Activated B cell treated with CpG ODN at 0.5 μM for 24 hours (primary cell): ENCODE data around the gene GTF3C1. TPM values are rescaled to one million over a fixed set of nuclear protein-coding genes. Genes with fewer than 3 reads are reported as not detected.

Experiments
- ATAC-seq: fragments of 200-7000 bp; cut with Tn5 transposase; one replicate; pipeline ENCODE4 v1.10.0; 2021; ENCODE audit warnings: low read depth, mild to moderate bottlenecking, moderate library complexity
- CTCF ChIA-PET: fragments of 350-600 bp; sonication (Branson Sonifier 250); formaldehyde crosslinking; loops from one replicate; lab custom pipeline; 2021; ENCODE audit warnings: antibody characterized with exemption; lab: Charles Lee
- POLR2A ChIA-PET: fragments of 350-600 bp; sonication (Branson Sonifier 250); formaldehyde crosslinking; loops from one replicate; lab custom pipeline; 2021; ENCODE audit warnings: antibody characterized with exemption; lab: Charles Lee
- DNase-seq: peaks from one replicate; pipeline ENCODE4 v3.0.0; 2022
- H3K27ac Mint-ChIP-seq: one replicate; pipeline ENCODE4 v1.8.0; 2020; ENCODE audit warnings: mixed read lengths
- H3K27me3 Mint-ChIP-seq: one replicate; pipeline ENCODE4 v1.8.0; 2021; ENCODE audit warnings: mixed read lengths
- H3K36me3 Mint-ChIP-seq: one replicate; pipeline ENCODE4 v1.8.0; 2021; ENCODE audit warnings: low read depth, mixed read lengths
- H3K4me1 Mint-ChIP-seq: one replicate; pipeline ENCODE4 v1.8.0; 2021; ENCODE audit warnings: mixed read lengths
- H3K4me3 Mint-ChIP-seq: one replicate; pipeline ENCODE4 v1.8.0; 2020; ENCODE audit warnings: mild to moderate bottlenecking, mixed read lengths
- H3K9me3 Mint-ChIP-seq: one replicate; pipeline ENCODE4 v1.8.0; 2020; ENCODE audit warnings: mixed read lengths
- intact Hi-C: fragments of 100-400 bp; cut with micrococcal nuclease; formaldehyde crosslinking; loops from one replicate; pipeline ENCODE4 v1.15.1; 2024
- total RNA-seq: library from RNA; stranded (reverse); gene quantifications from 2 replicates; pipeline ENCODE4 v1.2.3, GENCODE V29; 2022
- TF ChIP-seq, protein P1 (sequence below): fragments of 200-600 bp; IDR thresholded peaks from one replicate; pipeline ENCODE4 v1.8.0; 2022; ENCODE audit warnings: antibody characterized with exemption, mild to moderate bottlenecking

GTF3C1 gene
- total RNA-seq, 1 donor from 2014 or later, result 52.3 TPM

DNA sequence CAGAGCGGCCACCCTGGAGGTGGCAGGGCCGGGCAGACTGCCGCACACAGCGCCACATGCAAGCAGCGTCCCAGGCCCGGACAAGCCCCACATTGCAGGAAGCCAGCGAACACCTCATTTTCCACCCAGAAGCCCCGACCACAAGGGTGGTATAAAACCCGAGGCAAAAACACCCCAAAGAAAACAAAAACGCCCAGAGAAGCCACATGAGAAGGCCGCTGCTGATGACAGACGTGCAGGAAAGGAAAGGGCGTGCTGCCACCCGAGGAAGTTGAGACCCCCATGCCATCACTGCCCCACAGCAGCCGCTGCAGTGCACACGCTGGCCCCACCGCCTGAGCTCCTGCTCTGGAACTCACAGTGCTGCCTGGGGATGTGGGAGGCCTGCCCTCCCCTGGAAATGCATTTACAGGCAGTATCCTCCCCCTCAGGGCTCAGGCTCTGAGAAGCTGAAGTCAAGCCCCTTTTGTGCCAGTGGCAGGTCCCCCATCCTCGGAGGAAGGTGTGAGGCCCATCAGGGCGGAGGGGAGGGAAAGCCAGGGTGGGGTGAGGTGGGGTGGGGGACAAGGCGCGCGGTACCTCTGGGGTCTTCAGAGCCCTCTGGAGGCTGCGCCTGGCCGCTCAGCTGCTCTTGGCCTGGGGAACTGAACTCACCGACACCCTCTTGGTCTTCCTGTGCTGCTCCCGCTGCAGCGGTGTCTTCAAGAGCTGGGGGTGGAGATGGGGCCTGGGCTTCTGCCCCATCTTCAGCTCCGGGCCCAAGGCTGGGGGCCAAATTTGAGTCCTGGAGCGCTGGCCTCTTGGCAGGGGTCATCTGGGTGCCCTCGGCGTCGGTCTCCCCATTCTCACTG, 85.7 kb downstream of the GTF3C1 start:
- DNase-seq (no peak), ATAC-seq (no peak)
- H3K4me1 Mint-ChIP-seq, result no peaks in the 10 kb centered on the region
- no peak overlapping the region for H3K4me3 Mint-ChIP-seq
- no peaks in the 10 kb centered on the region for H3K27me3 Mint-ChIP-seq
- ChIA-PET CTCF (no interaction called here), POLR2A (no interaction called here)
- intact Hi-C loops, result no loop called here
- no peaks in the 10 kb centered on the region for H3K9me3 Mint-ChIP-seq
- no peak overlapping the region for H3K27ac Mint-ChIP-seq
- peaks cover 82% of the 10 kb centered on the region for H3K36me3 Mint-ChIP-seq
- TF ChIP-seq, protein P1, sequence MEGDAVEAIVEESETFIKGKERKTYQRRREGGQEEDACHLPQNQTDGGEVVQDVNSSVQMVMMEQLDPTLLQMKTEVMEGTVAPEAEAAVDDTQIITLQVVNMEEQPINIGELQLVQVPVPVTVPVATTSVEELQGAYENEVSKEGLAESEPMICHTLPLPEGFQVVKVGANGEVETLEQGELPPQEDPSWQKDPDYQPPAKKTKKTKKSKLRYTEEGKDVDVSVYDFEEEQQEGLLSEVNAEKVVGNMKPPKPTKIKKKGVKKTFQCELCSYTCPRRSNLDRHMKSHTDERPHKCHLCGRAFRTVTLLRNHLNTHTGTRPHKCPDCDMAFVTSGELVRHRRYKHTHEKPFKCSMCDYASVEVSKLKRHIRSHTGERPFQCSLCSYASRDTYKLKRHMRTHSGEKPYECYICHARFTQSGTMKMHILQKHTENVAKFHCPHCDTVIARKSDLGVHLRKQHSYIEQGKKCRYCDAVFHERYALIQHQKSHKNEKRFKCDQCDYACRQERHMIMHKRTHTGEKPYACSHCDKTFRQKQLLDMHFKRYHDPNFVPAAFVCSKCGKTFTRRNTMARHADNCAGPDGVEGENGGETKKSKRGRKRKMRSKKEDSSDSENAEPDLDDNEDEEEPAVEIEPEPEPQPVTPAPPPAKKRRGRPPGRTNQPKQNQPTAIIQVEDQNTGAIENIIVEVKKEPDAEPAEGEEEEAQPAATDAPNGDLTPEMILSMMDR, result no peak

- intact Hi-C loops, result no loop called here
- no peak for ATAC-seq
- DNase-seq, result no peak
- TF ChIP-seq, protein P1, result no peak
- Mint-ChIP-seq H3K27me3 (no peaks in the 10 kb centered on the region), H3K9me3 (no peaks in the 10 kb centered on the region), H3K27ac (no peak overlapping the region), H3K4me1 (no peaks in the 10 kb centered on the region), H3K36me3 (peaks cover 77% of the 10 kb centered on the region), H3K4me3 (no peak overlapping the region)
- ChIA-PET CTCF (no interaction called here), POLR2A (no interaction called here)
These were observed 86.6 kb downstream of the GTF3C1 start for GRCh38 chr16:27462846-27463682.

- Mint-ChIP-seq H3K27me3 (no peaks in the 10 kb centered on the region), H3K4me1 (peaks cover under 1% of the 10 kb centered on the region), H3K9me3 (no peaks in the 10 kb centered on the region), H3K4me3 (no peak overlapping the region), H3K27ac (no peak overlapping the region), H3K36me3 (peaks cover 70% of the 10 kb centered on the region)
- intact Hi-C loops, result no loop called here
- TF ChIP-seq, protein P1, result no peak
- no peak for DNase-seq
- ChIA-PET CTCF (no interaction called here), POLR2A (interaction anchor here (0.5 kb wide), 1 partner anchor 56 kb away, joined by 3 read pairs; no protein-coding TSS in a partner anchor)
- no peak for ATAC-seq
These were observed 87.4 kb downstream of the GTF3C1 start for GRCh38 chr16:27462200-27462845.

GRCh38 chr16:27461483-27462171, 88.1 kb downstream of the GTF3C1 start:
- DNase-seq (no peak), ATAC-seq (no peak)
- peaks cover 8% of the 10 kb centered on the region for H3K4me1 Mint-ChIP-seq
- TF ChIP-seq, protein P1, result no peak
- POLR2A ChIA-PET, result interaction anchor here (0.5 kb wide), 1 partner anchor 55 kb away, joined by 3 read pairs; no protein-coding TSS in a partner anchor
- no peak overlapping the region for H3K27ac Mint-ChIP-seq
- no peaks in the 10 kb centered on the region for H3K27me3 Mint-ChIP-seq
- intact Hi-C loops, result no loop called here
- no peaks in the 10 kb centered on the region for H3K9me3 Mint-ChIP-seq
- H3K4me3 Mint-ChIP-seq, result no peak overlapping the region
- CTCF ChIA-PET, result no interaction called here
- H3K36me3 Mint-ChIP-seq, result peaks cover 63% of the 10 kb centered on the region
